ENCODE results near the gene ANK2.

Gene ANK2

GRCh38 chr4:113101669-113102068 is 52.2 kb downstream of the ANK2 start:
- no peak for DNase-seq

- no peak for DNase-seq
Measured at GRCh38 chr4:113103556-113103955, 54.1 kb downstream of the ANK2 start.

- no peak for DNase-seq
Measured at GRCh38 chr4:113106108-113106507, 56.7 kb downstream of the ANK2 start.

- DNase-seq, result no peak
Measured at GRCh38 chr4:113109106-113109718, 59.8 kb downstream of the ANK2 start.

GRCh38 chr4:113112338-113112978 is 63.0 kb downstream of the ANK2 start:
- no peak for DNase-seq

- DNase-seq, result no peak
Measured at GRCh38 chr4:113113151-113113550, 63.7 kb downstream of the ANK2 start.

GRCh38 chr4:113114884-113115283 is 65.4 kb downstream of the ANK2 start:
- no peak for DNase-seq

- DNase-seq, result no peak
Measured at GRCh38 chr4:113116414-113117357, 67.2 kb downstream of the ANK2 start.

- DNase-seq, result no peak
Measured at GRCh38 chr4:113117358-113117702, 67.9 kb downstream of the ANK2 start.

- no peak for DNase-seq
Measured at GRCh38 chr4:113122066-113122465, 72.6 kb downstream of the ANK2 start.

- DNase-seq, result no peak
Measured at GRCh38 chr4:113125418-113125817, 76.0 kb downstream of the ANK2 start.

- DNase-seq, result no peak
Measured at GRCh38 chr4:113131136-113131535, 81.7 kb downstream of the ANK2 start.

GRCh38 chr4:113131621-113132020 is 82.2 kb downstream of the ANK2 start:
- no peak for DNase-seq

- no peak for DNase-seq
Measured at GRCh38 chr4:113141901-113142346, 92.5 kb downstream of the ANK2 start.

- no peak for DNase-seq
Measured at GRCh38 chr4:113142351-113142750, 92.9 kb downstream of the ANK2 start.

GRCh38 chr4:113144091-113144490 is 94.6 kb downstream of the ANK2 start:
- DNase-seq, result no peak

- no peak for DNase-seq
Measured at GRCh38 chr4:113145147-113145518, 95.7 kb downstream of the ANK2 start.

GRCh38 chr4:113145519-113146291 is 96.3 kb downstream of the ANK2 start:
- DNase-seq, result no peak

GRCh38 chr4:113146876-113147358 is 97.5 kb downstream of the ANK2 start:
- DNase-seq, result peak; percentile 13

GRCh38 chr4:113147498-113148111 is 98.2 kb downstream of the ANK2 start:
- no peak for DNase-seq

- DNase-seq, result no peak
Measured at GRCh38 chr4:113148925-113149324, 99.5 kb downstream of the ANK2 start.

GRCh38 chr4:113153529-113154101 is 104.2 kb downstream of the ANK2 start:
- DNase-seq, result no peak

Measured in activated CD4-positive, alpha-beta T cell treated with anti-CD3 and anti-CD28 coated beads, Interleukin-10, Interleukin-2, amounts not matched to agents 100 ng/mL and 50 ng/mL, durations not matched to agents 16 hours and 8 hours (primary cell).